GM12801 (cell line): ENCODE results near the gene DARS1.

Source experiments
- CTCF ChIP-seq: IDR thresholded peaks from one replicate; pipeline ENCODE4 v1.5.1; 2011; ENCODE audit warnings: control low read depth; ENCODE audit not compliant: insufficient read length; ENCODE audit errors: extremely low read depth

Gene DARS1

GRCh38 chr2:135996304-135996703 is 10.9 kb upstream of the DARS1 start:
- no peak for TF ChIP-seq CTCF

GRCh38 chr2:135994281-135994680 is 8.9 kb upstream of the DARS1 start:
- no peak for TF ChIP-seq CTCF

GRCh38 chr2:135993421-135993820 is 8.0 kb upstream of the DARS1 start:
- no peak for TF ChIP-seq CTCF

GRCh38 chr2:135991861-135992260 is 6.4 kb upstream of the DARS1 start:
- TF ChIP-seq CTCF: no peak

GRCh38 chr2:135987441-135987840 is 2.0 kb upstream of the DARS1 start:
- no peak for TF ChIP-seq CTCF

- TF ChIP-seq CTCF: no peak
Measured at GRCh38 chr2:135986507-135986906, 1.1 kb upstream of the DARS1 start.

GRCh38 chr2:135985826-135986393 is 484 bp upstream of the DARS1 start:
- TF ChIP-seq CTCF: no peak
